ENCODE measurements around the gene PVALEF.

The PVALEF gene

GRCh38 chr17:81200201-81200600 is 34.9 kb downstream of the PVALEF start:
- DNase-seq, result no peak

GRCh38 chr17:81200695-81201580 is 35.6 kb downstream of the PVALEF start:
- no peak for DNase-seq

- no peak for DNase-seq
Observed at GRCh38 chr17:81202318-81202717, 37.0 kb downstream of the PVALEF start.

DNA sequence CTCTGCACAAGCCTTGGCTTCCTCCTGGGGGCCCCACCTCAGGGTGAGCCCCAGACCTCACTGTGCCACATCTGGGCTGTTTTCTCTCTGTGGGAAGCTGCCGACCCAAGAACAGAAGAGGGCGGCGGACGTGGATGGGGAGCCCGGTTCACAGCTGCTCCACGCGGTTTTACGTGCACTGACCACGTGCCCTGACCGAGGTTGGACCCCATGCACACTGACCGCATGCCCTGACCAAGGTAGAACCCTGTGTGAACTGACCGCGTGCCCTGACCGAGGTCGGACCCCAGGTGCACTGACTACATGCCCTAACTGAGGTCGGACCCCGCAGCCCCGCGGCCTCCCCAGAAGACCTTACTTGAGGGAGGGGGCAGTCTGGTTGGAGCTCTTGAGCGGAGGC is 37.8 kb downstream of the PVALEF start:
- no peak for DNase-seq

GRCh38 chr17:81204578-81204977 is 39.3 kb downstream of the PVALEF start:
- no peak for DNase-seq

DNA sequence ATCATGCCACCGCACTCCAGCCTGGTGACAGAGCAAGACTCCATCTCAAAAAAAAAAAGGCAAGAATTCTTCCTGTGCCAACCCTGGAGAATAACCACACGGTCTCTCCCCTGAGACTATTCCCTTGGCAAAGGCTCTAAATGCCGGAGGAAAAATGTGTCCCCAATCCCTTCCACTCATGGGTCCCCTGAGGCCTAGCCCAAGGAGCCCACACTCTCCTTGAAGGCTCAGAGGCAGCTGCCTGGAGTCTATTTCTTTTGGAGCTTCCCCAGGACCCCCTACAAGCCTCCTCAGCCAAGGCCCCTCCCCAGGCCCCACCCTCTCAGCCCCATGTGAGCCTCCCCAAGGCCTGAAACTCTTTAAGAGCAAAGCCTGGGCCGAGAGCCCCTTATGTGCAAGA is 40.9 kb downstream of the PVALEF start:
- DNase-seq, result no peak

GRCh38 chr17:81206657-81207056 is 41.4 kb downstream of the PVALEF start:
- DNase-seq, result no peak

DNA sequence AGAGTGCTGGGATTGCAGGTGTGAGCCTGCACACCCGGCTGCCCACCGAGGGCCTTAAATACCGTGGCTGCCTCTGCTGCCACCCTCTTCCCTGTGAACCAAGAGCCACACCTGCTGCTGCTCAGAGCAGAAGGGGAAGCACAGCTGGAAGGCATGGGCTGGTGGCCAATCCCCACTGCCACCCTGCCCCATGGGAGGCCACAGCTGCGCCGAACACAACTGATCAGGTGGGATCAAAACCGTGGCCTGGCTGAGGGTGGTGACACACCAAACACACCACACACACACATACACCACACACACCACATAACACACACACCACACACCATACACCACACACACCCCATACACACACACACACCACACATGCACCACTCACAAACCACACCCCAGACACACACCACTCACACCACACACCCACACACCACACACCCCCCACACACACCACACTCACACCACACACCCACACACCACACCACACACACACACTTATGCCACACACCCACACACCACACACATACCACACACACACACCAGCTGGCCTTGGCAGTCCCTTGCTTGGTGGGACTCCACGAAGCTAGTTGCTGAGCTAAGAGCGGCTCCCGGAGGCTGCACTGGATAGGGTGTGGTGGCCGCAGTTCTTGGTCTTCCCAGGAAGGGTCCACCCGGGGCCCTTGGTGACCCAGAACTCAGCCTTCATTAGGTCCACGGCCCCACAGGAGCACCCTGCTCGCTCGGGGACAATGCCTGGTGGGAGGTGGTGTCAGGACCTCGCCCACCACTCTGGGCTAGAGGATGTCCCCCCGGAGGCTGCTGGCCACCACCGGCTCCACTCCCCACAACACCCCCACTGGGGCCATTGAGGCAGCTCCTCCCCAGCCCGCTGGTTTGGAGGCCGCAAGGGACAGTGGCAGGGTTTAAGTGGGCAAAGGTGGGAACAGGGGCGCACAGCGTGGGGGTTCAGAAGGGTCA is 42.6 kb downstream of the PVALEF start:
- DNase-seq, result no peak

- DNase-seq, result no peak
Observed at GRCh38 chr17:81208651-81209050, 43.3 kb downstream of the PVALEF start.

DNA sequence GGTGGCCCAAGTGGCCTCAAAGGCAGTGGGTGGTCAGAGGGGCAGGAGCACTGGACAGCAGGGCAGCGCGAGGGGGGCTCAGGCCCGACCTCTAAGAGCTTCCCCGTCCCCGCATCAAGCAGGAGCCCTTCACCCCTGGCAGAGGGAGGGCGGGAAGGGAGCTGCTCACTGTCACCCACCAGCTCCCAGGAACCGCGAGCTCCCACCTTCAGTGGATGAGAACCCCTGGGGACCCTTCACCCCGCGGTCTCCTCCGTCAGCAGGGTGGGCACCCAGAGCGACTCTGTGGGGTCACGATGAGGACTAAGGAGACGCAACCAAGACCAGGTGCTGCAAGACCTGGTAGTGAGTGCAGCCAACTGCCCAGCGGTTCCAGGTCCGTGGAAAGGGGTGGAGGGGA is 43.8 kb downstream of the PVALEF start:
- no peak for DNase-seq

GRCh38 chr17:81210466-81210865 is 45.2 kb downstream of the PVALEF start:
- no peak for DNase-seq

DNA sequence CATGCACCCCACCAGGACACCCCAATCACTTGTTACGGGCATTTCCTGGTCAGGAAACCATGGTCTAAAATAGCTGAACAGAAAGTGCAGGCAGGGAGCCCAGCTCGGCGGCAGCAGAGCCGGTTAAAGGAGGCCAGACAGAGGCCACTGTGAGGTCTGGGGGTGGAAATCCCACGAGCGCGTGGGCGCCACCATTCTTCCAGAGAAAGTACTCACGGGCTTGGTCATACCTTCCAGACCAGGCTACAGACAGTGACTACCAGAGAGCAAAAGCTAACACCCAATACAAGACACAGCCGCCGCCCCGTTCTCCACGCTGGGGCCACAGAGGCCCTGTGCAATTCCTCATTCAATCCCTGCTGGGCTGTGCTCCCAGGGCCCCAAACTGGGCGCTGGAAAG is 45.6 kb downstream of the PVALEF start:
- no peak for DNase-seq

DNA sequence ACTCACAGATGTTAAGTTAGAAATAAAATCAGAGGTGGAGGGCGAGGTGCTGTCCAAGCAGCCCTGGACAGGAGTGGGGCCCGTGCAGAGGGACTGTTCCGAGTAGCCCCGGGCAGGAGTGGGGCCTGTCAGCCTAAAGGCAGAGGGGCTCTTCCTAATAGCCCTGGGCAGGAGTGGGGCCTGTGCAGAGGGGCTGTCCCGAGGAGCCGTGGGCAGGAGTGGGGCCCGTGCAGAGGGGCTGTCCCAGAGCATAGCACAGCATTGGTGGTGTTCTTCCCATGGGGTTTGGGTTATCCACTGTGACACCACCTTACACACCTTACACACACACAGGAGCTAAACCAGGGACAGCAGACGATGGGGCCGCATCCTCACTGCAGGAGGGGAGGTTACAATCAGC is 47.1 kb downstream of the PVALEF start:
- no peak for DNase-seq

GRCh38 chr17:81213978-81214377 is 48.7 kb downstream of the PVALEF start:
- no peak for DNase-seq

- no peak for DNase-seq
Observed at GRCh38 chr17:81217491-81217890, 52.2 kb downstream of the PVALEF start.

DNA sequence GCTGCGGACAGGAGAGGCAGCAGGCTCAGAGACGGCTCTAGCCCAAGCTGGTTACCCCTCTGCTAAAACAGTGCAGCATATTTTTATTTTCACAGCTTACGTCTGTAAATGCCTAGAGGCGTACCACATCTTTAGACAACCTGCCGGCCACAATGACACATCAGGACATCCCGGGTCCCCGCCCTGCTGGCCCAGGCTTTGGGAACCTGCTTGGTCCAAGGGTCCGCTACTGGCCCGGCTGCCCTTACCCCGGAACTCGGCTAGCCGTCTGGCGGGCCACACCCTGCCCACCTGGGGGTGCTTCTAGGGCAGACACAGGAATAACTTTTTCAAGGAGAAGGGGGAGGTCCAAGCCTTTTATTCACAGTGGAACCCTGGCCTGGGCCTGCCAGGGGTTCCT is 53.2 kb downstream of the PVALEF start:
- no peak for DNase-seq

- DNase-seq, result no peak
Observed at GRCh38 chr17:81218991-81219390, 53.7 kb downstream of the PVALEF start.

- DNase-seq, result no peak
Observed at GRCh38 chr17:81219476-81220180, 54.3 kb downstream of the PVALEF start.

DNA sequence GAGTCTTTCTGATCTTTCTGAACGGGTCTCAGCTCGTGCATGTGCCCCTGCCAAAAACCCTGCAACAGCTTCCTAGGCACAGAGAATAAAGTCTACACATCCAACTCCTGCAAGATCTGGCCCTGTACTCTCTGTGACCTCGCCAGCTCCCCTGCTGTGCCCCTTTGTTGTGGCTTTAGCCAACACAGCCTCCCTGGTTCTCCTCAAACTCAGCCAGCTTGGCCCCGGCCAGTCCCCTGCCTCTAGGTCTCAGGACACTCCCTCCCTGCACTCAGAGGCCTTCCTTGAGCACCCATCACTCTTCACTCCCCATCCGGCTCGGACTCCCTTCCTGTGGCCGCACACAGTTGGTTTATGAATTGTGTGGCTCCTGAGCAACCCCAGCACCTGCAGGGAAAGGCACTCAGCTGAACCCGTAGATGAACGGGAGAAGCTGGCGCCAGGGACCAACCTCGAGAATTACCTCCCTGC is 56.1 kb downstream of the PVALEF start:
- no peak for DNase-seq

DNA sequence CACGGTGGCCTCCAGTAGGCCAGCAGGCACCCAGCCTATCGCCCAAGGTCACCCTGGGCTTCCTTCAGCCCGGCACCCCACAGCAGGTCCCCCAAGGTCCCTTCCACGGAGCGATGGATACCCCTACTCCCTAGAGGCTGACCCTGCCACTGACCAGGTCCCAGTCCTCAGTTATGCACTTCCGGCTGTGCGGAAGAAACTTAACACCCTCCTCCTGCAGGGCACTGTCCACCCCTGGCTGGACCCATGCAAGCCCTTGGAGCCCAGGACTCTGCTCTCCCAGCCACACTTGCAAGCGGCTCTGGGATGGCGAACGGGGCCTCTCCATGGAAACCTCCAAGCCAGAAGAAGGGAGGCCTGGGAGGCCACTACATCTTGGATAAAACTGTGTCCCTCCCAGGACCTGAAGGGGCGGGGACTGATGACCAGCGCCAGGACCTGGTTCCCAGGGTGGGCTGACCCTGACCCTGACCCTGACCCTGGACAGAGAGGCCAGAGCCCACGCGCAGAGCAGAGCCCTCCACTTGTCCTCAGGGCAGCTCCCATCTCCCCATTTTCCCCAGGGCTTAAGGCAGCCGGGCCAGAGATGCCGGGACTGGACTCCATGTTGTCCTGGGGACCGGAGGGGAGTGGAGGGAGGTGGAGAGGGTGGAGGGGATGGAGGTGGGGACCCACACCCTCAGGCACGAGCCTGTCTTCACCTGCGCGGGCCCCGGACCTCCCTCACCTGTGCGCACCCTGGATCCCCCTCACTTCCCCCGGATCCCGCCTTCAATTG is 56.7 kb downstream of the PVALEF start:
- DNase-seq, result no peak

DNA sequence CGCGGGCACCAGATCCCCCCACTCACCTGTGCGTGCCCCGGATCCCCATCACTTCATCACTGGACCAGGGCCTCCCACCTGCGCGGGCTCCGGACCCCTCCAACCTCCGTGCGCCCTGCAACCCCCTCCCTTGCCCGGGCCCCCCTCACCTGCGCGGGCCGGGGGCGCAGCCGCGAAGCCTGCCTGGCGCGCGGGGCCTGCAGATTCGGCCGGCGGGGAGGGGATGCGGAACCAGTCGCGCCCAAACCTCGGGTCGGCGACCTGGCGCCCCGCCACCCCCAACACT is 57.3 kb downstream of the PVALEF start:
- no peak for DNase-seq

Measured in NCI-H1930 (cell line).